ENCODE data around the gene PSRC1. TPM values are rescaled to one million over a fixed set of nuclear protein-coding genes. Genes with fewer than 3 reads are reported as not detected.

Gene PSRC1
- total RNA-seq, 1 donor from 2014 or later, result 8.2 TPM

DNA sequence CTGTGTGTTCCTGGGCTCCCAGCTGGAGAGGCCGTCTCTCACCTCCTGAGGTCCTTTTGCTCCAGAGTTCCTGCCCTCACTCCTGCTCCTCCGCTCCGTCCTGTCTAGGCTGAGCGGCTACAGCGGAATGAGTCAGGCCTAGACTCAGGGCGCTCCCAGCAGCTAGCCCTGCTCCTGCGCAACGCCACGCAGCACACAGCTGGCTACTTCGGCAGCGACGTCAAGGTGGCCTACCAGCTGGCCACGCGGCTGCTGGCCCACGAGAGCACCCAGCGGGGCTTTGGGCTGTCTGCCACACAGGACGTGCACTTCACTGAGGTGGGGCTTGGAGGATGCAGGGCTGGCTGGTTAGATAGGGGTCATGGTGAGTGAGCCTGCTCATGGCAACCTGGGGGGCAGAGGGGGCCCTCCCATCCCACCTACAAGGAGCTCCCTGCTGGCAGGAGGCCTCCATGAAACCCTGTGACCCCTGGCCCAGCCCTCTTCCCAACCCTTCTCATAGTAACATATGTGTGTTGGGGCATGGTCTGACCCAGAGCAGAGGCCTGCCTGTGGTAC, 15.1 kb downstream of the PSRC1 start:
- no peaks in the 10 kb centered on the region for H3K27me3 ChIP-seq (ENCODE audit: control insufficient read depth, insufficient read depth, low read length)
- TF ChIP-seq, protein P1, sequence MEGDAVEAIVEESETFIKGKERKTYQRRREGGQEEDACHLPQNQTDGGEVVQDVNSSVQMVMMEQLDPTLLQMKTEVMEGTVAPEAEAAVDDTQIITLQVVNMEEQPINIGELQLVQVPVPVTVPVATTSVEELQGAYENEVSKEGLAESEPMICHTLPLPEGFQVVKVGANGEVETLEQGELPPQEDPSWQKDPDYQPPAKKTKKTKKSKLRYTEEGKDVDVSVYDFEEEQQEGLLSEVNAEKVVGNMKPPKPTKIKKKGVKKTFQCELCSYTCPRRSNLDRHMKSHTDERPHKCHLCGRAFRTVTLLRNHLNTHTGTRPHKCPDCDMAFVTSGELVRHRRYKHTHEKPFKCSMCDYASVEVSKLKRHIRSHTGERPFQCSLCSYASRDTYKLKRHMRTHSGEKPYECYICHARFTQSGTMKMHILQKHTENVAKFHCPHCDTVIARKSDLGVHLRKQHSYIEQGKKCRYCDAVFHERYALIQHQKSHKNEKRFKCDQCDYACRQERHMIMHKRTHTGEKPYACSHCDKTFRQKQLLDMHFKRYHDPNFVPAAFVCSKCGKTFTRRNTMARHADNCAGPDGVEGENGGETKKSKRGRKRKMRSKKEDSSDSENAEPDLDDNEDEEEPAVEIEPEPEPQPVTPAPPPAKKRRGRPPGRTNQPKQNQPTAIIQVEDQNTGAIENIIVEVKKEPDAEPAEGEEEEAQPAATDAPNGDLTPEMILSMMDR (IDR thresholded peaks at IDR 0.05; ENCODE audit: insufficient read depth, low read length, poor library complexity, severe bottlenecking), result no peak
- H3K4me3 ChIP-seq (ENCODE audit: low read depth, low read length), result no peak overlapping the region
- peaks cover 6% of the 10 kb centered on the region for H3K36me3 ChIP-seq (ENCODE audit: control insufficient read depth, insufficient read depth, low read length)
- DNase-seq (ENCODE audit: low read depth), result no peak

DNA sequence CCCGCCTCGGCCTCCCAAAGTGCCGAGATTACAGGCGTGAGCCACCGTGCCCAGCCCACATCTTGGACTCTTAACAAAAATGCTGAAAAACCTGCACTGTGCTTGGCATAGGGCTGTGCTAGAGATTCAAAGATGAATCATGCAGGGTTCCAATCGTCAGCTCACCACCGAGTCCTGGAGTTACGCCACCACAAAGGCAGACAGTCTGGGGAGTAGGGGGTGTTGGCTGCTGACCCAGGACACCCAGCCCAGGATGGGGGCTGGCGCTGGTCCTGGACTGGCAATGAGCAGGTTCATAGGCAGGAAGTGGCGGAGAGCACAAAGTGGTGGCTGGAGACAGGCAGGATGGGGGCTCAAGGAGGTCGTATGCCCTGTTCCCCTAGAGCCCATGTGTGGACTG, 16.0 kb downstream of the PSRC1 start:
- H3K27me3 ChIP-seq (ENCODE audit: control insufficient read depth, insufficient read depth, low read length), result no peaks in the 10 kb centered on the region
- no peak for DNase-seq (ENCODE audit: low read depth)
- H3K36me3 ChIP-seq (ENCODE audit: control insufficient read depth, insufficient read depth, low read length), result peaks cover 4% of the 10 kb centered on the region
- no peak overlapping the region for H3K4me3 ChIP-seq (ENCODE audit: low read depth, low read length)
- TF ChIP-seq, protein P1 (IDR thresholded peaks at IDR 0.05; ENCODE audit: insufficient read depth, low read length, poor library complexity, severe bottlenecking), result no peak

DNA sequence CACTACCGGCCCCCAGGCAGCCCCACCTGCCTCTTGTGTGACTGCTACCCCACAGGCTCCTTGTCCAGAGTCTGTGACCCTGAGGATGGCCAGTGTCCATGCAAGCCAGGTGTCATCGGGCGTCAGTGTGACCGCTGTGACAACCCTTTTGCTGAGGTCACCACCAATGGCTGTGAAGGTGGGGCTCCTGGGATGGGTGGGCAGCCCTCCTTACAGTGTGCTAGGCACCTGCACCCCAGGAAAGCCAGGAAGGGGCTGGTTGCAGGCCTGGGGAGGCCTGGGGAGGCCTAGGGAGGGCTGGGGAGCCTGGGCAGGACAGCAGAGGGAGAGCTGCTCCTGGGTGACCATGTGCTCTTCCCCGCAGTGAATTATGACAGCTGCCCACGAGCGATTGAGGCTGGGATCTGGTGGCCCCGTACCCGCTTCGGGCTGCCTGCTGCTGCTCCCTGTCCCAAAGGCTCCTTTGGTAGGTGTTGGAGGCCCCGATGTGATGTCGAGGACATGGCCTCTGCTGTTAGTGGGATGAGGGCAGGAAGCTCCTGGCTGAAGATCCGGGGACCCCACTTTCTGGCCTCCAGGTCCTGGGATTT, 17.1 kb downstream of the PSRC1 start:
- Histone ChIP-seq H3K4me3 (ENCODE audit: low read depth, low read length) (no peak overlapping the region), H3K27me3 (ENCODE audit: control insufficient read depth, insufficient read depth, low read length) (no peaks in the 10 kb centered on the region), H3K36me3 (ENCODE audit: control insufficient read depth, insufficient read depth, low read length) (peaks cover 4% of the 10 kb centered on the region)
- no peak for DNase-seq (ENCODE audit: low read depth)
- TF ChIP-seq, protein P1 (IDR thresholded peaks at IDR 0.05; ENCODE audit: insufficient read depth, low read length, poor library complexity, severe bottlenecking), result no peak

DNA sequence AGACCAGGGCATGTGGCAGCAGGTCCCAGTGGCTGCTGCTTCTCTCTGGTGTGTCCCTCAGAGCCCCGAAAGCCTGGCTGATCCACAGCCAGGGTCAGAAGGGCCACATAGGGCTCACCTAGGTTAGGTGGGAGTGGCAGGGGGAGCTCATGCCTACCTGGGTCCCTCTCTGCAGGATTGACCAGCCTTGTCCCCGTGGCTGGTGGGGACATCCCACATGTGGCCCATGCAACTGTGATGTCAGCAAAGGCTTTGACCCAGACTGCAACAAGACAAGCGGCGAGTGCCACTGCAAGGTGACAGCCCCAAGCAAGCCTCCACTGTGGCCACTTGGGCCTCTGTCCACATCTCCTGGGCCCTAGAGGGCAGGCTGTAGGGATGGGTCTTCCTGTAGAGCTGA, 17.9 kb downstream of the PSRC1 start:
- Histone ChIP-seq H3K36me3 (ENCODE audit: control insufficient read depth, insufficient read depth, low read length) (peaks cover 4% of the 10 kb centered on the region), H3K27me3 (ENCODE audit: control insufficient read depth, insufficient read depth, low read length) (no peaks in the 10 kb centered on the region), H3K4me3 (ENCODE audit: low read depth, low read length) (no peak overlapping the region)
- TF ChIP-seq, protein P1 (IDR thresholded peaks at IDR 0.05; ENCODE audit: insufficient read depth, low read length, poor library complexity, severe bottlenecking), result no peak
- no peak for DNase-seq (ENCODE audit: low read depth)

DNA sequence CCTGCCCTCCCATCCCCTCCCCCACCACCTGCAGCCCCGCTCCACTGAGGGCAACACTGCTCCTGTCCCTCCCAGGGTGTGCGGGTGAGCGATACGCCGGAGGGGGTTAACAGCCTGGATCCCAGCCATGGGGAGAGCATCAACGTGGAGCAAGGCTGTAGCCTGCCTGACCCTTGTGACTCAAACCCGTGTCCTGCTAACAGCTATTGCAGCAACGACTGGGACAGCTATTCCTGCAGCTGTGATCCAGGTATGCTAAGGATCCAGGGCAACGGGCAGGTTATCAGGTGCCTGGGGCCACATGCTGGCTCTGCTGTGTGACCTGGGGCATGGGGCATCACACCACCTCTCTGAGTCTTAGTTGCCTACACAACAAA, 18.6 kb downstream of the PSRC1 start:
- H3K27me3 ChIP-seq (ENCODE audit: control insufficient read depth, insufficient read depth, low read length), result no peaks in the 10 kb centered on the region
- H3K4me3 ChIP-seq (ENCODE audit: low read depth, low read length), result no peak overlapping the region
- no peak for DNase-seq (ENCODE audit: low read depth)
- H3K36me3 ChIP-seq (ENCODE audit: control insufficient read depth, insufficient read depth, low read length), result peaks cover 3% of the 10 kb centered on the region
- TF ChIP-seq, protein P1 (IDR thresholded peaks at IDR 0.05; ENCODE audit: insufficient read depth, low read length, poor library complexity, severe bottlenecking), result no peak
